ENCODE measurements around the gene TSPAN14. TPM values are rescaled to one million over a fixed set of nuclear protein-coding genes. Genes with fewer than 3 reads are reported as not detected.

Gene TSPAN14
- total RNA-seq, 2 experiments from 2014 or later = 43.9 to 45.5 TPM

- H3K4me1 Mint-ChIP-seq (ENCODE audit: low read depth) = peaks cover 92% of the 10 kb centered on the region
- H3K27ac Mint-ChIP-seq = peak overlapping the region; percentile 97
- H3K4me3 Mint-ChIP-seq = peak overlapping the region; percentile 71
- peak; percentile 45 for ATAC-seq
- ChIA-PET CTCF (interaction anchor here (0.9 to 37.8 kb wide), 7 partner anchors 8 to 88 kb away, joined by 3 to 1114 read pairs (median 13); no protein-coding TSS in a partner anchor), POLR2A (interaction anchor here (1.0 to 16.7 kb wide), 9 partner anchors 10 to 39 kb away, joined by 3 to 223 read pairs (median 7); partner anchors contain the start of gene TSPAN14)
- peaks cover 37% of the 10 kb centered on the region for H3K36me3 Mint-ChIP-seq (ENCODE audit: low read depth)
- intact Hi-C loops (cut with micrococcal nuclease) = no loop called here
- no peaks in the 10 kb centered on the region for H3K27me3 Mint-ChIP-seq
- TF ChIP-seq CTCF (IDR thresholded peaks at IDR 0.05) = no peak
- DNase-seq = peak; percentile 77
- H3K9me3 Mint-ChIP-seq = no peaks in the 10 kb centered on the region
Measured at GRCh38 chr10:80465839-80466590, 11.9 kb downstream of the TSPAN14 start.

GRCh38 chr10:80466724-80467326 is 12.7 kb downstream of the TSPAN14 start:
- H3K4me3 Mint-ChIP-seq = peak overlapping the region; percentile 71
- ChIA-PET CTCF (interaction anchor here (1.1 to 37.8 kb wide), 5 partner anchors 20 to 70 kb away, joined by 3 to 1114 read pairs (median 29); no protein-coding TSS in a partner anchor), POLR2A (interaction anchor here (0.6 to 16.7 kb wide), 9 partner anchors 10 to 38 kb away, joined by 3 to 223 read pairs (median 7); partner anchors contain the start of gene TSPAN14)
- intact Hi-C loops (cut with micrococcal nuclease) = loop anchor here (1.0 kb wide), 1 partner anchor 8 kb away; no protein-coding TSS in a partner anchor
- no peaks in the 10 kb centered on the region for H3K27me3 Mint-ChIP-seq
- peaks cover 35% of the 10 kb centered on the region for H3K36me3 Mint-ChIP-seq (ENCODE audit: low read depth)
- TF ChIP-seq CTCF (IDR thresholded peaks at IDR 0.05) = no peak
- ATAC-seq (no peak), DNase-seq (no peak)
- H3K9me3 Mint-ChIP-seq = no peaks in the 10 kb centered on the region
- H3K4me1 Mint-ChIP-seq (ENCODE audit: low read depth) = peaks cover 92% of the 10 kb centered on the region
- peak overlapping the region; percentile 97 for H3K27ac Mint-ChIP-seq

- POLR2A ChIA-PET = interaction anchor here (0.7 to 16.7 kb wide), 7 partner anchors 8 to 37 kb away, joined by 3 to 223 read pairs (median 11); no protein-coding TSS in a partner anchor
- Mint-ChIP-seq H3K9me3 (no peaks in the 10 kb centered on the region), H3K36me3 (ENCODE audit: low read depth) (peaks cover 35% of the 10 kb centered on the region), H3K4me3 (peak overlapping the region; percentile 71), H3K27me3 (no peaks in the 10 kb centered on the region), H3K27ac (peak overlapping the region; percentile 97), H3K4me1 (ENCODE audit: low read depth) (peaks cover 93% of the 10 kb centered on the region)
- CTCF ChIA-PET = interaction anchor here (0.9 to 37.8 kb wide), 6 partner anchors 7 to 69 kb away, joined by 3 to 1114 read pairs (median 38); no protein-coding TSS in a partner anchor
- DNase-seq = peak; percentile 90
- ATAC-seq = peak; percentile 59
- no peak for TF ChIP-seq CTCF (IDR thresholded peaks at IDR 0.05)
- intact Hi-C loops (cut with micrococcal nuclease) = no loop called here
Measured at GRCh38 chr10:80468002-80468401, 13.9 kb downstream of the TSPAN14 start.

- no peaks in the 10 kb centered on the region for H3K27me3 Mint-ChIP-seq
Measured at GRCh38 chr10:80468806-80469421, 14.8 kb downstream of the TSPAN14 start.

More at GRCh38 chr10:80468806-80469421, 14.8 kb downstream of the TSPAN14 start:
- H3K9me3 Mint-ChIP-seq = no peaks in the 10 kb centered on the region
- DNase-seq (peak; percentile 46), ATAC-seq (no peak)
- TF ChIP-seq CTCF (IDR thresholded peaks at IDR 0.05) = no peak
- CTCF ChIA-PET = interaction anchor here (0.8 to 37.8 kb wide), 5 partner anchors 8 to 38 kb away, joined by 3 to 1114 read pairs (median 72); no protein-coding TSS in a partner anchor
- peak overlapping the region; percentile 97 for H3K27ac Mint-ChIP-seq
- H3K4me3 Mint-ChIP-seq = peak overlapping the region; percentile 71
- peaks cover 93% of the 10 kb centered on the region for H3K4me1 Mint-ChIP-seq (ENCODE audit: low read depth)
- intact Hi-C loops (cut with micrococcal nuclease) = no loop called here
- POLR2A ChIA-PET = interaction anchor here (0.7 to 16.7 kb wide), 7 partner anchors 9 to 37 kb away, joined by 3 to 223 read pairs (median 11); no protein-coding TSS in a partner anchor
- peaks cover 35% of the 10 kb centered on the region for H3K36me3 Mint-ChIP-seq (ENCODE audit: low read depth)
